Mucosa of gallbladder (tissue), 1 donor: ENCODE results near the gene ZNF10. TPM values are rescaled to one million over a fixed set of nuclear protein-coding genes. Genes with fewer than 3 reads are reported as not detected.
A peak's percentile ranks its signal among the peaks of the same experiment; 100 is the strongest.

Source experiments
- DNase-seq: peaks from one replicate; pipeline ENCODE4 v3.0.0-alpha.2; 2020; ENCODE audit warnings: low spot score
- total RNA-seq: library from RNA; stranded (reverse); gene quantifications from one replicate; pipeline ENCODE4 v1.2.1, GENCODE V29; 2021
- donor health status: DM: no; HTN: no; CAD: no.

ZNF10 gene
- 12.3 TPM for total RNA-seq

GRCh38 chr12:133130038-133130807 is at the start of gene ZNF10, which contains the start of gene ZNF891:
TSS of gene ZNF10 (plus strand) at chr12:133130627. CDS start at chr12:133144493, 13,866 bp downstream.
TSS of gene ZNF891 (minus strand) at chr12:133130274. CDS start at chr12:133121918, 8,356 bp downstream.
- DNase-seq: peak; percentile 98

DNA sequence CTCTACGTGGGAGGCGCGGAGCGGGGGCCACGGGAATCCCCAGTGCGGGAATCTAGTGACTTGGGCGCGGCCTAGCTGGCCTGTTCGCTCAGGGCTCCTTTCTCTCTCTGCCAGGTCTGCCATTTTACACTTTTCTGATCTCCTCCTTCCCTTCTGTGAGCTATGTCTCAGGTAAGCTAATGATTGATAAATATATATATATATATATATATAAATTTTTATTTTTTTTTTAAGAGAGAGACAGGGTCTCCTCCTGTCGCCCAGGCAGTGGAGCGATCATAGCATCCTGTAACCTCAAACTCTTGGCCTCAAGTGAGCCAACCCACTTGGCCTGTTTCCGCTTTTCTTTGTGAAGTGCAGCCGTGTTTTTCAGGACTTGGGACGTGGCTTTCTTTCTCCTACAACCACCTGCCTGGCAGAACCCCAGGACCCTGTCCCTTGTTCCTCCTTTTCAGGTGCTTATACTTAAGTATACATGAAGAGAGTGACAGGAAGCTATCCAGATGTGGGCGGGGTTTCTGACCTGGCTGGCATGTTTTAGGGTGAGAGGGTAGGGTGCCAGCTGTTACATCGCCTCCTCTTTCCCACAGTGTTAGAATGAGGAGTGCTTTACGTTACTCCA is 49.2 kb upstream of the ZNF10 start:
- no peak for DNase-seq

DNA sequence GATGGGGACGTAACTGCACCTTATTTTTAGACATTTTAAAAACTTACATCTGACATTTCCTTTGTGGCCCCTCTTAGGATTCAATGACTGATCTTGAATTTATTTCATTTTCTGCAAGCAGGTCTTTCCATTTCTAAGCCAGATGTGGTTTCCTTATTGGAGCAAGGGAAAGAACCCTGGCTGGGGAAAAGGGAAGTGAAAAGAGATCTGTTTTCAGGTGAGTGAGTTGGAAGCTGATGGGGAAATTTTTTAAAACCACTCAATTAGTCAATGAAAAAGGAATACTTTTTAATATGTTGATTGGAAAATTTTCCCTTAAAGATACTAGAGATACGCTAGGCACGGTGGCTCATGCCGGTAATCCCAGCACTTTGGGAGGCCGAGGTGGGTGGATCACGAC is 47.1 kb upstream of the ZNF10 start:
- no peak for DNase-seq

DNA sequence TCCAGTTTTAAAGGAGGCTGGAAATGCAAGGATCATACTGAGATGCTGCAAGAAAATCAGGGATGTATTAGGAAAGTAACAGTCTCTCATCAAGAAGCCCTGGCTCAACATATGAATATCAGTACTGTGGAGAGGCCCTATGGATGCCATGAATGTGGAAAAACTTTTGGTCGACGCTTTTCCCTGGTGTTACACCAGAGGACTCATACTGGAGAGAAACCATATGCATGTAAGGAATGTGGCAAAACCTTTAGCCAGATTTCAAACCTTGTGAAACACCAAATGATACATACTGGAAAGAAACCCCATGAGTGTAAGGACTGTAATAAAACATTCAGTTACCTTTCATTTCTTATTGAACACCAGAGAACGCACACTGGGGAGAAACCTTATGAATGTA is 24.8 kb upstream of the ZNF10 start:
- no peak for DNase-seq

GRCh38 chr12:133106253-133106652 is 24.2 kb upstream of the ZNF10 start:
- DNase-seq: no peak

DNA sequence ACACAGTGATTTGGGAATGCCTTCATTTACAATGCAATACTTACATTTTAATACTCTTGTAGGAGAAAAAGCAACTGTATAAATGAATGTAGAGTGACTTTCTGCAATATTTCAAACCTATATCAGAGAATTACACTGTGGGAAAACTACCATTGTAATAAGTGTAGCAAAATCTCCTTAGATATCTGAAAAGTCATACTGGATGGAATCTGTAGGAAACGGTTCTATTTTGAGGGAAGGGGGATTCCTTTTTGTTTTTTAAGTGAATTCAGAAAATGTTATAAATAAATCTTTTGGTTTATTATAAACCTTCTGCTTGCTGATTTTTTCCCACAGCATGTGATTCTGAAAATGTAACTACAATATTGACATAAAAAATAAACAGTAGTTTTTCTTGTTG is 23.3 kb upstream of the ZNF10 start:
- no peak for DNase-seq

DNA sequence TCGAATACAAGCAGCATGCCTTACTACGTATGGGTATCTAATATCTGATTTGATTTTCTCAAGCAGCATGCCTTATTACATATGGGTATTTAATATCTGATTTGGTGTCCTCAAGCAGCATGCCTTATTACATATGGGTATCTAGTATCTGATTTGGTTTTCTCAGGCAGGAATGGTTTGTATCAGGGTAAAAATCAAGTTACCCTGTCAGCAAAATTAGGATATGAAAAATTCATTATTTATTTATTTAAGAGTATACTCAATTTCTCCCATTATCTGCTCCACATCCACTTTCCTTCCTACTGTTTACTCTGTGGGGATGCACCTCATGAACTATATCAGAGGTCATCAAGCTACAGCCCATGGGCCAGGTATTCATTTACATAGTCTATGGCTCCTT is 22.3 kb upstream of the ZNF10 start:
- DNase-seq: no peak

GRCh38 chr12:133120385-133121191 is 9.8 kb upstream of the ZNF10 start:
- DNase-seq: no peak

GRCh38 chr12:133124674-133125073 is 5.8 kb upstream of the ZNF10 start:
- no peak for DNase-seq

DNA sequence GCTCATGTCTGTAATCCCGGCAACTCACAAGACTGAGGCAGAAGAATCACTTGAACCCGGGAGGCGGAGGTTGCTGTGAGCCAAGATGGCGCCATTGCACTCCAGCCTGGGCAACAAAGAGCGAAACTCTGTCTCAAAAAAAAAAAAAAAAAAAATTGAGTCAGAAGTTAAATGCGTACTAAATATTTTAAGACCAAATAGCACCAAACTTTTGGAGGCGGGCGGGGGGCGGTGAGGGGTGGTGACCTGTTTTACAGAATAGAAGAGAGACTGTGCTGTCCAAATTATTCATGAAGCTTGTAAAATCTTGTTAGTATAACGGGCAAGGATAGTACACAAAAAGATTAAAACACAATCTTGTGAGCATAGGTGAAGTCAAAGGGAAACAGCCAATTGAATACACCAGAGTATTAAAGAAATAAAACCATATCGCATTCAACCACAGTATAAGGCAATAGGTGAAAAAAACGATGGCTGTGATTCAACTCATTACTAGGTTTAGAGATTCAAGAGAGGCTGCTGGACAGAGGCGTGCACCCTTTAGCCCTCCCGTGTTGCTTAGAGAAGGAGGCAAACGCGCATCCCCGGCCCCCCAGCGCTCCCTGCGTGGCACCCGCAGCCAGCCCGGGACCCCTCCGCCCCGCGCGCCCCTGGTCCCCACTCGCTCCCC is 924 bp upstream of the ZNF10 start:
- DNase-seq: no peak

GRCh38 chr12:133130808-133131128 is 341 bp downstream of the ZNF10 start:
- peak; percentile 24 for DNase-seq

DNA sequence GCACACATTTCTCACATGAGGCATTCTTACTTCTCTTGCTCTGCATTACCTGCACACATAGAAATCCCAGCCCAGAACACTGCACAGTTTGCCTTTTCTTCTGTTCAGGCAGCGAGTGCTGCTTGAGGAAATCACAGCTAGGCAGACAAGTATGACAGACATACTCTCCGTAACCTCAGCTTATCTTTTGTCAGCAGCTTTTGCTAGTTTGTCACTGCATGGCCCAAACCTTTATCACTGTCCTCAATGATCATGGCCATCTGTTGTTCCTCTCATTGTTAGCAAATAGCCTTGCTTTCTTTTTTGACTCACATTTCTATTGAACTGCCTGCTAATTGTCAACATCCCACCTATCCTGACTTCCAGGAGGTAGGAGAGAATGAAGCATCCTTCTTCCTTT is 5.3 kb downstream of the ZNF10 start:
- DNase-seq: no peak

GRCh38 chr12:133145981-133146380 is 15.6 kb downstream of the ZNF10 start:
- no peak for DNase-seq

DNA sequence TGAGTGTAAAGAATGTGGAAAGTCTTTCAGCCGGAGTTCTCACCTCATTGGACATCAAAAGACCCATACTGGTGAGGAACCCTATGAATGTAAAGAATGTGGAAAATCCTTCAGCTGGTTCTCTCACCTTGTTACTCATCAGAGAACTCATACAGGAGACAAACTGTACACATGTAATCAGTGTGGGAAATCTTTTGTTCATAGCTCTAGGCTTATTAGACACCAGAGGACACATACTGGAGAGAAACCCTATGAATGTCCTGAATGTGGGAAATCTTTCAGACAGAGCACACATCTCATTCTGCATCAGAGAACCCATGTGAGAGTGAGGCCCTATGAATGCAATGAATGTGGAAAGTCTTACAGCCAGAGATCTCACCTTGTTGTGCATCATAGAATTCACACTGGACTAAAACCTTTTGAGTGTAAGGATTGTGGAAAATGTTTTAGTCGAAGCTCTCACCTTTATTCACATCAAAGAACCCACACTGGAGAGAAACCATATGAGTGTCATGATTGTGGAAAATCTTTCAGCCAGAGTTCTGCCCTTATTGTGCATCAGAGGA is 25.8 kb downstream of the ZNF10 start:
- no peak for DNase-seq

GRCh38 chr12:133165776-133166175 is 35.3 kb downstream of the ZNF10 start:
- no peak for DNase-seq

DNA sequence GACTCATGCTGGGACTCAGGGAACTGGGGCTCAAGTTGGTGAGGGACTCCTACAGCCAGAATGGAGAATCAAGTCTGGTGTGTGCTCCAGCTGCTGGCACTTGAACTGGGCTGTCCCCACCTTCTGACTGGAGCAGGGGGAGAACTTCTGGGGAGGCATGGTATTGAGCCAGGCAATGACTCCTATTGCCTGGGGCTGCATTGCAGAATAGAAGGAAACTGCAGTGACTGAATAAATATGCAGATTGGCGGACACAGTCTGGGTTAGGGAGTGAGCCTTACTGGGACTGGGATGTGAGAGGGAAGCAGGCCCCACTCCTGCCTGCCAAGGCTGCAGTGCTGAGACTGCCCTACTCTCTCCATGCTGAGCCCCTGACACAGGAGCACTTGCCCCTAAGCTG is 42.1 kb downstream of the ZNF10 start:
- no peak for DNase-seq

DNA sequence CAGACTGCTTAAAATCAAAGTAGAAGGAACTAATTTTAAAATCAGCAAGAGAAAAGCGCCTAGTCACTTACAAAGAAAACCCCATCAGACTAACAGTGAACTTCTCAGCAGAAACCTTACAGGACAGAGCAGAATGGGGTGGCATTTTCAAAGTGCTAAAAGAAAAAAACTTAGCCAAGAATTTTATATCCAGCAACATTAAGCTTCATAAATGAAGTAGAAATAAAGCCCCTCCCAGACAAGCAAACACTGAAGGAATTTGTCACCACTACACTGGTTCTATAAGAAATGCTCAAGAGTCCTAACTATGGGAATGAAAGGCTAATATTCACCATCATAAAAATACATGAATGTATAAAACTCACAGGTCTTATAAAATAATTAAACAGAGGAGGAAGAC is 44.5 kb downstream of the ZNF10 start:
- DNase-seq: no peak

GRCh38 chr12:133180669-133181068 is 50.2 kb downstream of the ZNF10 start:
- no peak for DNase-seq

DNA sequence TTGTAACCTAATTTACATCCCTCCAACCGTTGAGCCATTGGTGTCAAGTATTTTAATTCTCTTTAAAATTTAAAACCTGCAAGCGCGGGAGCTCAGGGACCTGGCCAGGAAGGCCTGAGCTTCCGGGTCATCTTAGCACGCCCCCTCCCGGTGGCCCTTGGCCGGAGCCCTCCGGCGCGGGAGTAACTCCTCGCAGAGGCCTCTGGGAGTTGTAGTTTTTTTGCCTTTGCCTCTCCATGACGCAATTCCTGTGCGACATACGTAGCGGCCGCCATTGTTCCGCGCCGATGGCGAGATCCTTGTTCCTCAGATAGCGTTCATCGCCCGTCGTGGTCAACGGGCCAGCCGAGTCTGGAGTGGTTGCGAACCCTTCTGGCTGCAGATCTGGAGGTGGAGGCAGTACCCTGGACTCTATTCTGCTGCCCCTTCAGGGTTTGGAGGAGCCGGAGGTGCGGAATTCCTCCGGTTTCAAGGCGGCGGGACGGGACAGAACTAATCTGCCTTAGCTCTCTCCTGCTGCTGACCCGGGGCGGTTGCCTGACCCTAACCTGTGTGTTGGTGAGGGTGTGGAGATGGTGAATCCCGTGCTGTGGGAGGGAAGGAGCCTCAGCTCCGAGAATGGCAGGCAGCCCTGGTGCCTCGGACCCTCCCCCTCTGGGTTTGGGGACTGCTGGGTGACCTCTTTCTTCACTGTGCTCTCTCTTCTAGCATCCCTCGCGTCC is 51.0 kb downstream of the ZNF10 start, which contains the start of gene ZNF268:
Gene ZNF268 (plus strand): TSS at position 258 of the 722 bp plus-strand sequence. CDS start 503 bp downstream, outside the sequence.
- DNase-seq: peak; percentile 95

- no peak for DNase-seq
Measured at GRCh38 chr12:133190176-133190575, 59.7 kb downstream of the ZNF10 start.

DNA sequence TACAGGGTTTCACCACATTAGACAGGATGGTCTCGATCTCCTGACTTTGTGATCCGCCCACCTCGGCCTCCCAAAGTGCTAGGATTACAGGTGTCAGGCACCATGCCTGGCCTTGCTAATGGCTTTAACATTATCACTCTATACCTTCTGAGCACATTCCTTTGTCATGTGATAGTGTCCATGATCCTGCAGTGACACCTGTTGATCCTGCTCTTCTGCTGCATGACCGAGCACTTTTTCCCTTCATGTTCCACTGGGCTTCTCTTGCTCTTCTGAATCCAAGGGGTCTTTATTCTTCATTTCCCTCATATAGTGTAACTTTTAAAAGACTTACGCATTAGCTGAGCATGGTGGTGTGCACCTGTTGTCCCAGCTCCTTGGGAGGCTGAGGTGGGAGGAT is 62.4 kb downstream of the ZNF10 start:
- no peak for DNase-seq
